T-helper 2 cell treated with Interferon-gamma antibody and Interleukin-4, amounts not matched to agents 100 ng/mL and 5 ng/mL, for 36 hours (primary cell): ENCODE measurements around the gene NLGN1. TPM values are rescaled to one million over a fixed set of nuclear protein-coding genes. Genes with fewer than 3 reads are reported as not detected.

ENCODE experiments used
- intact Hi-C: fragments of 100-400 bp; cut with micrococcal nuclease; formaldehyde crosslinking; loops from one replicate; pipeline ENCODE4 v1.15.1; 2023
- total RNA-seq: library from RNA; stranded (reverse); gene quantifications from 2 replicates; pipeline ENCODE4 v1.2.3, GENCODE V29; 2022

Gene NLGN1
- total RNA-seq, 1 donor from 2014 or later = not detected

GRCh38 chr3:173957646-173958045, 560.1 kb downstream of the NLGN1 start:
- intact Hi-C loops = no loop called here

- intact Hi-C loops = no loop called here
Observed at GRCh38 chr3:173958805-173959204, 561.3 kb downstream of the NLGN1 start.

GRCh38 chr3:173970281-173970680, 572.7 kb downstream of the NLGN1 start:
- intact Hi-C loops = no loop called here

- intact Hi-C loops = no loop called here
Observed at GRCh38 chr3:173976281-173976680, 578.7 kb downstream of the NLGN1 start.

- intact Hi-C loops = no loop called here
Observed at GRCh38 chr3:173977747-173978146, 580.2 kb downstream of the NLGN1 start.

GRCh38 chr3:173983343-173983742, 585.8 kb downstream of the NLGN1 start:
- intact Hi-C loops = no loop called here

GRCh38 chr3:173986861-173987410, 589.4 kb downstream of the NLGN1 start:
- intact Hi-C loops = no loop called here

GRCh38 chr3:173988909-173989308, 591.4 kb downstream of the NLGN1 start:
- intact Hi-C loops = no loop called here

GRCh38 chr3:173992416-173992815, 594.9 kb downstream of the NLGN1 start:
- intact Hi-C loops = no loop called here

GRCh38 chr3:173993299-173993698, 595.8 kb downstream of the NLGN1 start:
- intact Hi-C loops = no loop called here

GRCh38 chr3:174000675-174001074, 603.1 kb downstream of the NLGN1 start:
- intact Hi-C loops = no loop called here

- intact Hi-C loops = no loop called here
Observed at GRCh38 chr3:174002543-174002942, 605.0 kb downstream of the NLGN1 start.

GRCh38 chr3:174010907-174011306, 613.4 kb downstream of the NLGN1 start:
- intact Hi-C loops = no loop called here

GRCh38 chr3:174016186-174016585, 618.6 kb downstream of the NLGN1 start:
- intact Hi-C loops = no loop called here

GRCh38 chr3:174020156-174020555, 622.6 kb downstream of the NLGN1 start:
- intact Hi-C loops = no loop called here

GRCh38 chr3:174023421-174023820, 625.9 kb downstream of the NLGN1 start:
- intact Hi-C loops = no loop called here

GRCh38 chr3:174028673-174029072, 631.1 kb downstream of the NLGN1 start:
- intact Hi-C loops = no loop called here

- intact Hi-C loops = no loop called here
Observed at GRCh38 chr3:174035328-174035886, 637.9 kb downstream of the NLGN1 start.

GRCh38 chr3:174046311-174046710, 648.8 kb downstream of the NLGN1 start:
- intact Hi-C loops = no loop called here

- intact Hi-C loops = no loop called here
Observed at GRCh38 chr3:174049472-174049871, 651.9 kb downstream of the NLGN1 start.

- intact Hi-C loops = no loop called here
Observed at GRCh38 chr3:174051191-174051590, 653.6 kb downstream of the NLGN1 start.

- intact Hi-C loops = no loop called here
Observed at GRCh38 chr3:174058804-174059203, 661.3 kb downstream of the NLGN1 start.

- intact Hi-C loops = no loop called here
Observed at GRCh38 chr3:174060431-174060830, 662.9 kb downstream of the NLGN1 start.

GRCh38 chr3:174061162-174061561, 663.6 kb downstream of the NLGN1 start:
- intact Hi-C loops = no loop called here
